Naive thymus-derived CD8-positive, alpha-beta T cell (primary cell): ENCODE measurements around the gene DENND11. TPM values are rescaled to one million over a fixed set of nuclear protein-coding genes. Genes with fewer than 3 reads are reported as not detected.

Experiments used
- ATAC-seq, 2 donors: fragments of 150-1000 bp; cut with Tn5 transposase in 1 of 2; sonication (Bioruptor Pico), chemical (Tn5 transposase) in 1 of 2; 1 replicate in 1 of 2; 2 replicates in 1 of 2; pipeline ENCODE4 v1.10.0; 2021; ENCODE audit warnings: mild to moderate bottlenecking in 2 of 2, moderate library complexity in 2 of 2
- POLR2A ChIA-PET: fragments of 350-600 bp; sonication (Branson Sonifier 250); formaldehyde crosslinking; loops from one replicate; lab custom pipeline; 2021; ENCODE audit warnings: antibody characterized with exemption; lab: Charles Lee
- DNase-seq, 10 donors: peaks; one replicate each; pipeline versions ENCODE4 v3.0.0 to v3.0.0-alpha.2; 2020 to 2022
- H3K27ac Mint-ChIP-seq, 10 donors: one replicate each; pipeline ENCODE4 v1.8.0; 2020 to 2022; ENCODE audit warnings: mild to moderate bottlenecking in 10 of 10, mixed read lengths in 10 of 10, moderate library complexity in 4 of 10, inconsistent platforms in 1 of 10
- H3K27me3 Mint-ChIP-seq, 5 donors: one replicate each; pipeline ENCODE4 v1.8.0; 2021 to 2022; ENCODE audit warnings: mixed read lengths in 5 of 5
- H3K36me3 Mint-ChIP-seq, 3 donors: one replicate each; pipeline ENCODE4 v1.8.0; 2020 to 2022; ENCODE audit warnings: mixed read lengths in 3 of 3, mild to moderate bottlenecking in 2 of 3, inconsistent platforms in 1 of 3
- H3K4me1 Mint-ChIP-seq, 4 donors: one replicate each; pipeline ENCODE4 v1.8.0; 2021 to 2022; ENCODE audit warnings: mixed read lengths in 4 of 4
- H3K4me3 Mint-ChIP-seq, 10 donors: one replicate each; pipeline ENCODE4 v1.8.0; 2020 to 2022; ENCODE audit warnings: mild to moderate bottlenecking in 10 of 10, mixed read lengths in 10 of 10, moderate library complexity in 6 of 10, inconsistent platforms in 1 of 10
- H3K9me3 Mint-ChIP-seq, 9 donors: one replicate each; pipeline ENCODE4 v1.8.0; 2020 to 2022; ENCODE audit warnings: mixed read lengths in 9 of 9, mild to moderate bottlenecking in 3 of 9, inconsistent platforms in 1 of 9, moderate library complexity in 1 of 9
- polyA plus RNA-seq, 3 donors: library from polyadenylated mRNA; unstranded; fragments of 300-500 nt; fragmentation: Illumina TruSeq; gene quantifications; one replicate each; pipeline ENCODE4 v1.2.3, GENCODE V29; 2021
- total RNA-seq, 8 experiments: library from RNA in 2 of 8; stranded (reverse) in 2 of 8; gene quantifications; one replicate each; pipeline ENCODE4 v1.2.3 and lab custom pipeline; 2021 to 2026

DENND11 gene
- total and polyA plus RNA-seq, 5 experiments from 2014 or later, result 16.4 to 68.0 (median 30.0) TPM

DNA sequence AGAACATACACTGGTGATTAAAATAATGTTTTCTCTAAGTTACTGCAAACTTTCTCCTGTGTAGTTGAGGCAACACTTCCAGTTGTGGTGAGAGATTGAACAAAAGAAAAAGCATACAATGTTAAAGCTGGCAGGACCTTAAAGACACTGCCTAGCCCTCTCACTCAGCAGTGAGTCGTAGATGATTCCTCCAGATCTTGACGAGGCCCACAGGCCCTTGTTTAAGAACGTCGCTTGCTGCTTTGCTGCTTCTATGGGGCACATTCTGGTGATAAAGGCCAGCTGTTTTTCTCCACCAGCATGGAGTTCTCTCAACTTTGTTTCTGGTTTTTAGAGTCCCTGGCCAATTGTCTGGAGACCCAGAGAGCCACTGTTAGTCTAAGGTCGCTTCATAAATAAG lies 2.8 kb upstream of the DENND11 start:
- POLR2A ChIA-PET, result interaction anchor here (0.7 kb wide), 1 partner anchor 74 kb away, joined by 3 read pairs; no protein-coding TSS in a partner anchor
- Mint-ChIP-seq H3K27ac (peak overlapping the region in 1 of 10 donors; percentile 17), H3K27me3 (peaks cover 0 to 3% (median 0%) of the 10 kb centered on the region in 5 donors), H3K9me3 (no peaks in the 10 kb centered on the region), H3K4me1 (peaks cover 16 to 21% (median 19%) of the 10 kb centered on the region in 4 donors), H3K4me3 (no peak overlapping the region), H3K36me3 (no peaks in the 10 kb centered on the region)
- DNase-seq (no peak), ATAC-seq (no peak)

GRCh38 chr7:141704112-141704511 lies 2.1 kb upstream of the DENND11 start:
- ATAC-seq, result no peak
- Mint-ChIP-seq H3K9me3 (no peaks in the 10 kb centered on the region), H3K27ac (peak overlapping the region in 1 of 10 donors; percentile 82), H3K4me1 (peaks cover 21 to 28% (median 25%) of the 10 kb centered on the region in 4 donors), H3K4me3 (no peak overlapping the region), H3K36me3 (no peaks in the 10 kb centered on the region), H3K27me3 (peaks cover 0 to 3% (median 0%) of the 10 kb centered on the region in 5 donors)
- POLR2A ChIA-PET, result interaction anchor here (1.4 kb wide), 1 partner anchor 49 kb away, joined by 10 read pairs; no protein-coding TSS in a partner anchor
- DNase-seq, result no peak

DNA sequence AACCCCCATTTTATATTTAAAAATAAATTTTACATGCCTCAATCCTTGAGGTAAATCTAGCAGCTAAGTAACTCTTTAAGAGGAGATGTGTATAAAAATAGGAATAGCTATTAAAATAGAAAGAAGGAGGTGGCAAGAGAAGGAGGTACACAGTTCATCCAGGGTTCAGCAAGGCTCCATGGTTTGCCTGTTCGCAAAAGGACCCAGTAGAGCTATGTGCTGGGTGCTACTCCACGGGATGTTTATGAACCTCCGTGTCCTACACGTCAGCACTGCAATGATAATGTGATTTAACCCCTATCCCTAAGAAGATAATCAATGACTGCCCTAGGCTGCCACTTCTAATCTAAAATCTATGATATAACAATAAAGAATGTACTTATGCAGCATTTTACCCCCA lies 926 bp upstream of the DENND11 start:
- Mint-ChIP-seq H3K9me3 (no peaks in the 10 kb centered on the region), H3K27me3 (peaks cover 0 to 3% (median 0%) of the 10 kb centered on the region in 5 donors), H3K4me3 (peak overlapping the region in 8 of 10 donors; percentile 52 to 89 (median 84)), H3K27ac (peak overlapping the region in 6 of 10 donors; percentile 0 to 95 (median 79)), H3K4me1 (peaks cover 31 to 40% (median 37%) of the 10 kb centered on the region in 4 donors), H3K36me3 (peaks cover 0 to 4% (median 0%) of the 10 kb centered on the region in 3 donors)
- DNase-seq (no peak), ATAC-seq (no peak)
- POLR2A ChIA-PET, result interaction anchor here (0.9 to 4.2 kb wide), 4 partner anchors 8 to 152 kb away, joined by 3 to 75 read pairs (median 12); partner anchors contain the start of genes AGK and SSBP1

- Mint-ChIP-seq H3K27me3 (peaks cover 0 to 3% (median 0%) of the 10 kb centered on the region in 5 donors), H3K27ac (peak overlapping the region; percentile 87 to 97 (median 94)), H3K4me3 (peak overlapping the region; percentile 83 to 95 (median 89)), H3K9me3 (no peaks in the 10 kb centered on the region), H3K4me1 (peaks cover 40 to 53% (median 50%) of the 10 kb centered on the region in 4 donors), H3K36me3 (peaks cover 0 to 12% (median 0%) of the 10 kb centered on the region in 3 donors)
- DNase-seq (peak; percentile 59 to 88 (median 81)), ATAC-seq (peak; percentile 86 to 89)
- POLR2A ChIA-PET, result interaction anchor here (0.8 to 4.2 kb wide), 8 partner anchors 9 to 1223 kb away, joined by 3 to 75 read pairs (median 4); partner anchors contain the start of genes AGK and SSBP1
These were observed 398 bp downstream of the DENND11 start for GRCh38 chr7:141701489-141702046.

DNA sequence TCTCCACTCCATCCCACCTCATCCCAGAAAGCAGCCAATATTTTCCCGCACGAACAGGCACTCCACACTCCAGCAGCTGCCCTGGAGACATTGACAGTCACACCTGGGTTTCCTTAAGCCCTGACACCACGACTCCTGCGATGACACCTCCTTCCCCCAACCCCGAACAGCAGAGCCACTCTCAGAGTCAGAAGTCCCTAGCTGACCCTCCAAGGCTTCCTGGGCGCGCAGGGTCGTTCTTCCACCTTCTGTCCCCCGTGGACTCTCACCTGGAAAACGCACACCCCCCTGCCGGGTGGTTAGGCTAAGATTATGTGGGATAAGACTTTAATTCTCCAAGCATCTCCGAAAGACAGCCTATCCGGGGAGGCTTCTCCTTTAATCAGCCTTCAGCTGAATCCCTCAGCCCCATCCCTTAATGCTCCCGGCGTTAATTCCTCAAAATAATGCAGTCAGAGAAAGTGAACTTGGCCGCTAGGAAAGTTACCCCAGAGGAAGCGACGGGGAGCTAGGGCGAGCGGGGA lies 1.1 kb downstream of the DENND11 start:
- peak overlapping the region; percentile 83 to 95 (median 89) for H3K4me3 Mint-ChIP-seq
- H3K4me1 Mint-ChIP-seq, result peaks cover 43 to 59% (median 56%) of the 10 kb centered on the region in 4 donors
- POLR2A ChIA-PET, result interaction anchor here (0.6 to 4.2 kb wide), 10 partner anchors 9 to 1222 kb away, joined by 3 to 75 read pairs (median 4); partner anchors contain the start of genes AGK and SSBP1
- no peaks in the 10 kb centered on the region for H3K9me3 Mint-ChIP-seq
- peaks cover 0 to 17% (median 0%) of the 10 kb centered on the region in 3 donors for H3K36me3 Mint-ChIP-seq
- peak overlapping the region; percentile 83 to 97 (median 95) for H3K27ac Mint-ChIP-seq
- ATAC-seq (no peak), DNase-seq (peak in 5 of 10 donors; percentile 5 to 21 (median 8))
- H3K27me3 Mint-ChIP-seq, result peaks cover 0 to 3% (median 0%) of the 10 kb centered on the region in 5 donors

DNA sequence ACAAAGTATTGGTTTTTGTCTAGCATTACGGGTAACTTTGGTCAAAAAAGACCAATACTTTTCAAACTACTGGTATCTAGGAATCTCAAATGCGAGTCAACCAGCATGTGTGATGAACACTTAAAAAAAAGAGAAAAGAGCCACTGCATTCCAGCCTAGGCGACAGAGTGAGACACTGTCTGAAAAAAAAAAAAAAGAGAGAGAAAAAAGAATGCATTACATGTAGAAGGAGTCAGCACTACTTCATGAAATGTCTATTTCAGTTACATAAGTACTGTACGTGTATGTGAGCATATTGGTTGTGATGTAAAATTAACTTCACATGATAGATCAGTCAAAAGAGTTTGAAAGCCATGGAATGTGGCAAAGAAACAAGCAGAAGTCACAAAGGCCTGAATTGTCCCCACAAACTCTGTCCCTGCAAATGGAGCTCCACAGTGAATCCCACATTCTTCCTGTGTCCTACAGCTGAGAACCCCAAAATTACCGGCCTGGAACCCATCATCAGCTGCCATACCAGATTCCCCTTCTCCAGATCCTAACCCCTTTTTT lies 1.6 kb downstream of the DENND11 start:
- H3K4me3 Mint-ChIP-seq, result peak overlapping the region; percentile 83 to 95 (median 89)
- peaks cover 45 to 65% (median 62%) of the 10 kb centered on the region in 4 donors for H3K4me1 Mint-ChIP-seq
- no peaks in the 10 kb centered on the region for H3K9me3 Mint-ChIP-seq
- H3K27ac Mint-ChIP-seq, result peak overlapping the region; percentile 83 to 97 (median 95)
- POLR2A ChIA-PET, result interaction anchor here (0.6 to 4.2 kb wide), 6 partner anchors 9 to 49 kb away, joined by 3 to 75 read pairs (median 5); partner anchors contain the start of gene SSBP1
- H3K27me3 Mint-ChIP-seq, result peaks cover 0 to 3% (median 0%) of the 10 kb centered on the region in 5 donors
- DNase-seq (no peak), ATAC-seq (no peak)
- H3K36me3 Mint-ChIP-seq, result peaks cover 0 to 22% (median 0%) of the 10 kb centered on the region in 3 donors

- Mint-ChIP-seq H3K27ac (peak overlapping the region; percentile 83 to 97 (median 95)), H3K9me3 (no peaks in the 10 kb centered on the region), H3K4me3 (peak overlapping the region; percentile 83 to 95 (median 89)), H3K4me1 (peaks cover 48 to 69% (median 65%) of the 10 kb centered on the region in 4 donors), H3K36me3 (peaks cover 0 to 24% (median 0%) of the 10 kb centered on the region in 3 donors), H3K27me3 (peaks cover 0 to 3% (median 0%) of the 10 kb centered on the region in 5 donors)
- no peak for ATAC-seq
- DNase-seq, result no peak
- POLR2A ChIA-PET, result interaction anchor here (0.7 to 4.2 kb wide), 2 partner anchors 39 to 48 kb away, joined by 4 to 75 read pairs; partner anchors contain the start of gene SSBP1
These were observed 2.1 kb downstream of the DENND11 start for GRCh38 chr7:141699860-141700259.

DNA sequence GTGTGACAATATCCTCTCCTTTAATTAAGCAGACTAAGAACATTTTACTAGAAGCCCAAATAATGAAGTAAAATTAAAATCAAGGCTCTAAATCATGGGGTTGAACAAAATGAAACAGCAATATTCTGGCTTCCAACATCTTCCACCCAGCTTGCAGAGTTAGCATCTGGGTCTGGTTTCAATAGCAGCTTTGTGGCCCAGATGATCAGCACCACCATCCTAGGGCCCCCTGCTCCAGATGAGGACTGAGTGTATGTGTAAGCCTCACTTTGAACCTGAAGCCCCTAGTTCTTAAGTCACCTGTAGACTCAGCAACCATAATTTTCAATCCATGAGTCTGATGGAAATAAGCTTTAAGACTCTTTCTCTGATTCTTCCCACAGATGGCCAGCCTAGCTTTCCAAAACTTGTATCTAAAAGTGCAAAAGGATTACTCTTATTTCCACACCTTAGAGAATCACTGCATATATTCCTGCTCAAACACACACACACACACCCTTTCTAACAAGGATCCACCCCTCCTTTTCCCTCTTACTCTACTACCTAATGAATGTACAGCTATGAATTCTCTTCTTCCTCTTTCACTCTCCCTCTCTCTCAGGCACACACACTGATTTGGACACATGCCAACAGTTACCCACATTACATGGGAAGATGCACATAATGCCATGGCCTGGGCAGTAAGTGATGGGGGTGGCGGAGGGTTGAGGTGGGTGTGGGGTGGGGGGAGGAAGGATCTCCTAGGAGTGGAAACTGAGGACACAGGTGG lies 3.5 kb downstream of the DENND11 start:
- peaks cover 55 to 80% (median 74%) of the 10 kb centered on the region in 4 donors for H3K4me1 Mint-ChIP-seq
- H3K36me3 Mint-ChIP-seq, result peaks cover 0 to 30% (median 0%) of the 10 kb centered on the region in 3 donors
- H3K27ac Mint-ChIP-seq, result peak overlapping the region in 7 of 10 donors; percentile 9 to 87 (median 26)
- ATAC-seq (no peak), DNase-seq (peak in 3 of 10 donors; percentile 9 to 17 (median 11))
- peak overlapping the region in 7 of 10 donors; percentile 12 to 90 (median 33) for H3K4me3 Mint-ChIP-seq
- H3K9me3 Mint-ChIP-seq, result no peaks in the 10 kb centered on the region
- peaks cover 0 to 1% (median 0%) of the 10 kb centered on the region in 5 donors for H3K27me3 Mint-ChIP-seq
- POLR2A ChIA-PET, result interaction anchor here (0.7 to 1.3 kb wide), 4 partner anchors 10 to 1175 kb away, joined by 3 to 6 read pairs (median 3); partner anchors contain the start of genes SSBP1 and WEE2

GRCh38 chr7:141697211-141697871 lies 4.6 kb downstream of the DENND11 start:
- Mint-ChIP-seq H3K27me3 (no peaks in the 10 kb centered on the region), H3K27ac (peak overlapping the region in 4 of 10 donors; percentile 42 to 87 (median 64)), H3K9me3 (no peaks in the 10 kb centered on the region), H3K36me3 (peaks cover 0 to 34% (median 0%) of the 10 kb centered on the region in 3 donors), H3K4me1 (peaks cover 56 to 83% (median 77%) of the 10 kb centered on the region in 4 donors), H3K4me3 (peak overlapping the region in 2 of 10 donors; percentile 3 to 42)
- POLR2A ChIA-PET, result no interaction called here
- ATAC-seq (no peak), DNase-seq (no peak)

- H3K27ac Mint-ChIP-seq, result peak overlapping the region in 2 of 10 donors; percentile 9 to 52
- peaks cover 0 to 34% (median 0%) of the 10 kb centered on the region in 3 donors for H3K36me3 Mint-ChIP-seq
- ATAC-seq (no peak), DNase-seq (no peak)
- peaks cover 59 to 84% (median 81%) of the 10 kb centered on the region in 4 donors for H3K4me1 Mint-ChIP-seq
- POLR2A ChIA-PET, result no interaction called here
- no peaks in the 10 kb centered on the region for H3K9me3 Mint-ChIP-seq
- H3K4me3 Mint-ChIP-seq, result peak overlapping the region in 1 of 10 donors; percentile 28
- H3K27me3 Mint-ChIP-seq, result no peaks in the 10 kb centered on the region
These were observed 5.6 kb downstream of the DENND11 start for GRCh38 chr7:141696348-141696747.

DNA sequence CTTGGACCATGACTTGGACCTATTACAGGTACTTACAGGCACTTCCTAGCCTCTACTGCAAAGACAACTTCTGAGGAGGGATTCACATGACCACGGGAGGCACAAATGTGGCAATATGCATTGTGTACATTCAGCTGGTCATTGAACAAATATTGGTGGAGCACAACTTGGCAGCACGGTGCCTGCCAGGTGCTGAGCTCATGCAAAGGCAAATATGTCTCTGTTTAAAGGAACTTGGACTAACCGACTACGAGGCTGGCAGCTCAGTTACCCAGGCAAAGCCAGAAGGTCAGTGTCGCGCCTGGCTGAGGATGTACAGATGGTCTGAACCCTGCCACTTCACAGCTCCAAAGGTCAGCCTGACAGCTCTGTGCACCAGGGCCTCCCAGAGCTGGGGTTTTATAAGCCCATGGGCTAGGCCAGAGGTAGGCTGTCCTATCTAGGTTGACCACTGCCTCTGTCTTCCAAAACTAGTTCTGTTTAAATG lies 6.1 kb downstream of the DENND11 start:
- H3K4me1 Mint-ChIP-seq, result peaks cover 57 to 84% (median 79%) of the 10 kb centered on the region in 4 donors
- H3K27ac Mint-ChIP-seq, result peak overlapping the region in 1 of 10 donors; percentile 22
- DNase-seq (no peak), ATAC-seq (no peak)
- H3K27me3 Mint-ChIP-seq, result no peaks in the 10 kb centered on the region
- POLR2A ChIA-PET, result no interaction called here
- no peaks in the 10 kb centered on the region for H3K9me3 Mint-ChIP-seq
- no peak overlapping the region for H3K4me3 Mint-ChIP-seq
- H3K36me3 Mint-ChIP-seq, result peaks cover 0 to 34% (median 0%) of the 10 kb centered on the region in 3 donors
